ENCODE results near the gene CYP20A1.

DNA sequence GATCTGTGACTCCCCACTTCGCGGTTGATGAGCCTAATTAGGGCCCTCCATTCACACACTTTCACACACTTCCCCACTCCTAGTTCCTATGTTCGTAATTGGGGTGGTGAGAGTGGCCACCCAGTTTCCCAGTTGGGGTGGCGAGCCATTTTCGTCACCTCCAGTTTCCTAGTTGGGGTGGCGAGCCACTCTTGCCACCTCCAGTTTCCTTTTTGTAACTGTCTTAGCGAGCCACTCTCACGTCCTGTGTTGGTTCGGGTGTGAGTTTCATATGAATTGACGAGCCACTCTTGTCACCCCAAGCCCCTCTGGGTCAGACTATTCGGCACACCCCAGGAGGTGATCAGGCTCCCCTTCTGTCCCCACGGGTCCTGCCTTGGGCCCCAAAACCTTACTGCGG lies 14.0 kb downstream of the CYP20A1 start:
- TF ChIP-seq, protein P1, sequence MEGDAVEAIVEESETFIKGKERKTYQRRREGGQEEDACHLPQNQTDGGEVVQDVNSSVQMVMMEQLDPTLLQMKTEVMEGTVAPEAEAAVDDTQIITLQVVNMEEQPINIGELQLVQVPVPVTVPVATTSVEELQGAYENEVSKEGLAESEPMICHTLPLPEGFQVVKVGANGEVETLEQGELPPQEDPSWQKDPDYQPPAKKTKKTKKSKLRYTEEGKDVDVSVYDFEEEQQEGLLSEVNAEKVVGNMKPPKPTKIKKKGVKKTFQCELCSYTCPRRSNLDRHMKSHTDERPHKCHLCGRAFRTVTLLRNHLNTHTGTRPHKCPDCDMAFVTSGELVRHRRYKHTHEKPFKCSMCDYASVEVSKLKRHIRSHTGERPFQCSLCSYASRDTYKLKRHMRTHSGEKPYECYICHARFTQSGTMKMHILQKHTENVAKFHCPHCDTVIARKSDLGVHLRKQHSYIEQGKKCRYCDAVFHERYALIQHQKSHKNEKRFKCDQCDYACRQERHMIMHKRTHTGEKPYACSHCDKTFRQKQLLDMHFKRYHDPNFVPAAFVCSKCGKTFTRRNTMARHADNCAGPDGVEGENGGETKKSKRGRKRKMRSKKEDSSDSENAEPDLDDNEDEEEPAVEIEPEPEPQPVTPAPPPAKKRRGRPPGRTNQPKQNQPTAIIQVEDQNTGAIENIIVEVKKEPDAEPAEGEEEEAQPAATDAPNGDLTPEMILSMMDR (IDR thresholded peaks at IDR 0.05; ENCODE audit: low read depth, low read length, poor library complexity, severe bottlenecking), result no peak
- TF ChIP-seq EZH2phosphoT487 (IDR thresholded peaks at IDR 0.05; ENCODE audit: borderline replicate concordance, low read length), result no peak
